Measurements from ENCODE around the gene TRAF6.

TRAF6 gene

DNA sequence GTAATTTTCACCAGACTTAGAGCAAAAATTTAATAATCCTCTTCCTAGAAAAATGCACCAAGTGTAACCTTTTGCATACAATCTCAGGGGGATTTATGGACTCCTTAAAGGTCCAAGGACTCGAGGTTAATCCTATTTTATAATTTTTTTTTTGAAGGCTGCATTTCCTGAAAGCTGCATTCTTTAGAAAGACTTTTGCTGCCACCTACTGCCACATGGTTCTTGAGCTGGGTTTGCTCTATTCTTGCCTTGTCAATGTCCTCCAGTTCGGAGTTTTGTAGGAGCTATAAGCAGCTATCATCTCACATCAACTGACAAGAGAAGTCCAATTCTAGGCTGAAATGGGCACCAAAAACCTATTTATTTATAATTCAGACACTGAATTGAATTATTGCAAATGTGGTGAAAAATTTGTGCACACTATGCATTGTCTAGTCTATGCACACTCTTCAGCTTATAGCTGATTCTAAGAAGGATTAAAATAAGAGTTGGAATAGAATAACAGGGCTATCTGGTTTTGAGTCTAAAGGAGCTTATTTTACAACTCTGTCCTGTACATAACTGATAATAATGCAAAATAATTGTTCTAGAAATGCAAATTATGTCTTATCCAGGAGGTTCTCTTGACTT, 31.3 kb downstream of the TRAF6 start:
- ChIA-PET CTCF (interaction anchor here (0.7 to 18.5 kb wide), 45 partner anchors 9 to 657 kb away, joined by 3 to 565 read pairs (median 7); partner anchors contain the start of genes COMMD9, PRR5L and TRAF6), POLR2A (interaction anchor here (1.3 kb wide), 1 partner anchor 190 kb away, joined by 4 read pairs; the partner anchor contains the start of gene COMMD9)
- no peak overlapping the region for H3K4me3 ChIP-seq (ENCODE audit: low read depth, low read length)
- DNase-seq (ENCODE audit: low read depth, low spot score), result no peak
- peak; percentile 53 for TF ChIP-seq CTCF (IDR thresholded peaks at IDR 0.05; ENCODE audit: insufficient read depth, low read length, missing control alignments)

- TF ChIP-seq CTCF (IDR thresholded peaks at IDR 0.05; ENCODE audit: insufficient read depth, low read length, missing control alignments), result no peak
- no peak overlapping the region for H3K4me3 ChIP-seq (ENCODE audit: low read depth, low read length)
- CTCF ChIA-PET, result interaction anchor here (1.5 to 18.5 kb wide), 7 partner anchors 15 to 217 kb away, joined by 3 to 565 read pairs (median 18); partner anchors contain the start of genes COMMD9 and PRR5L
- POLR2A ChIA-PET, result no interaction called here
- DNase-seq (ENCODE audit: low read depth, low spot score), result no peak
Observed at GRCh38 chr11:36475192-36475591, 34.9 kb downstream of the TRAF6 start.

GRCh38 chr11:36471577-36471976, 38.5 kb downstream of the TRAF6 start:
- CTCF ChIA-PET, result interaction anchor here (1.3 to 18.5 kb wide), 5 partner anchors 7 to 175 kb away, joined by 3 to 565 read pairs (median 62); partner anchors contain the start of genes COMMD9 and PRR5L

DNA sequence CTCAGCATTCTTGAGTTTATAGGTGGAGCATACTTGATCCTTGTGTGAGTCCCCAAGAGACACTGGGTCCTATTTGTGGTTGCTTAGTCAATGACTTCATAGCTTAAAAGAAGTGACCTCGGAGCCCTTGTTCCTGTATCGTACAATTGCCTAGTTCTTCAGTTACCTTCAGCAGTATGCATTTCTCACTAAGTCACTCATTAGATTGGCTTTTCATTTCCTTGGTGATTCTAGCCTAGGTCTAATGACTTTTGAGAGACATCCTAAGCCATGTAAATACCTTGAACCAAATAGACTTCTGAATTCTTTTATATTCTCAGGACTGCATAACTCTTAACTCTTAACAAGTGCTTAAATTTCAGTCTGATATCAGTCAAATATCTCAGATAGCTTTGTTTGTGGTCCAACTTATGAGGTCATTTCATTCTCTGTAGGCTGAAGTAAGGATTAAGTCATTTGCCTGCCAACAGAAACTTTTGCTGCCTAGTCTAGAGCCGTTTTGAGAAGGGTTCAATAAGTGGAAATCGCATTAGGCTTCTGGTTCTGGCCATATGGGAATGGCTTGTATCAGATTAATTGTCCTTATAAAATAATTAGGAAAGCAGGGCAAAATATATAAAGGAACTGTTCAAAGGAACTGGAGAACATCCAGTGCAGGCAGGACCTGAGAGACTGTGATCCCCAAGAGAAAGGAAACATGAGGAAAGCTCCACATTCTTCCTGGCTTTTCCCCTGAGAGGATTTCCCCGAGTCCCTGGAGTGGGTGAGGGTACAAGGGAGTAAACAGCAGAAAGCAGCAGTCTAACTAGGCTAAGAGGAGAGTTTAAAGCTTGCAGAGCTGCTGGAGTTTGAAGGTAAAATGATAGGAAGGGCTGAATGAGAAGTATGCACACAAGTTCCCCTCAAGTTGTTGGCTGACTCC, 39.9 kb downstream of the TRAF6 start:
- ChIA-PET POLR2A (interaction anchor here (0.6 to 1.9 kb wide), 3 partner anchors 14 to 90 kb away, joined by 3 to 7 read pairs (median 5); no protein-coding TSS in a partner anchor), CTCF (interaction anchor here (1.0 to 18.5 kb wide), 12 partner anchors 8 to 648 kb away, joined by 3 to 565 read pairs (median 6); partner anchors contain the start of genes COMMD9 and PRR5L)
- TF ChIP-seq CTCF (IDR thresholded peaks at IDR 0.05; ENCODE audit: insufficient read depth, low read length, missing control alignments), result no peak
- no peak overlapping the region for H3K4me3 ChIP-seq (ENCODE audit: low read depth, low read length)
- DNase-seq (ENCODE audit: low read depth, low spot score), result no peak

More at GRCh38 chr11:36471577-36471976, 38.5 kb downstream of the TRAF6 start:
- POLR2A ChIA-PET, result no interaction called here
- no peak overlapping the region for H3K4me3 ChIP-seq (ENCODE audit: low read depth, low read length)
- no peak for TF ChIP-seq CTCF (IDR thresholded peaks at IDR 0.05; ENCODE audit: insufficient read depth, low read length, missing control alignments)
- DNase-seq (ENCODE audit: low read depth, low spot score), result no peak

DNA sequence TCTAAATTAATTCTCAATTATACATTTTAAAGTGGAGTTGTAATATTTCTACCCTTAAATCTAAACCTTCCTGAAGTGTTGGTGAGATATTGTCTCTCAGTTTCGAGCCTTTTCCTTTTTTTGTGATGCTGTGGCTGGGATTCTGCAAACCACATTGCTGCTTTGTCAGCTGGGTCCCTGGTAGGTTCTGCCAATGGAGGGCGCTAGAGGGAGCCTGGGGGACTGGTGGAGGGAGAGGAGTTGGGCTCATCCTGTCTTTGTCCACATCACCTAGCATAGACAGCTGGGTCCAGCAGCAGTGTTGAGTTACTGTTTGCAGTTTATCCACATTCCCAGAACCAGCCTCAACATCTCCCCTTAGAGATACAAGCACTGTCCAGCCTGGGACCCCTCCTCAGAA, 41.0 kb downstream of the TRAF6 start:
- TF ChIP-seq CTCF (IDR thresholded peaks at IDR 0.05; ENCODE audit: insufficient read depth, low read length, missing control alignments), result peak; percentile 66
- POLR2A ChIA-PET, result interaction anchor here (1.9 kb wide), 1 partner anchor 89 kb away, joined by 5 read pairs; no protein-coding TSS in a partner anchor
- no peak for DNase-seq (ENCODE audit: low read depth, low spot score)
- no peak overlapping the region for H3K4me3 ChIP-seq (ENCODE audit: low read depth, low read length)
- CTCF ChIA-PET, result interaction anchor here (1.3 to 18.5 kb wide), 8 partner anchors 9 to 647 kb away, joined by 3 to 565 read pairs (median 10); partner anchors contain the start of genes COMMD9 and PRR5L
